Measurements from ENCODE around the gene C1QTNF8. TPM values are rescaled to one million over a fixed set of nuclear protein-coding genes. Genes with fewer than 3 reads are reported as not detected.

Gene C1QTNF8
- polyA plus RNA-seq, 1 donor = not detected

DNA sequence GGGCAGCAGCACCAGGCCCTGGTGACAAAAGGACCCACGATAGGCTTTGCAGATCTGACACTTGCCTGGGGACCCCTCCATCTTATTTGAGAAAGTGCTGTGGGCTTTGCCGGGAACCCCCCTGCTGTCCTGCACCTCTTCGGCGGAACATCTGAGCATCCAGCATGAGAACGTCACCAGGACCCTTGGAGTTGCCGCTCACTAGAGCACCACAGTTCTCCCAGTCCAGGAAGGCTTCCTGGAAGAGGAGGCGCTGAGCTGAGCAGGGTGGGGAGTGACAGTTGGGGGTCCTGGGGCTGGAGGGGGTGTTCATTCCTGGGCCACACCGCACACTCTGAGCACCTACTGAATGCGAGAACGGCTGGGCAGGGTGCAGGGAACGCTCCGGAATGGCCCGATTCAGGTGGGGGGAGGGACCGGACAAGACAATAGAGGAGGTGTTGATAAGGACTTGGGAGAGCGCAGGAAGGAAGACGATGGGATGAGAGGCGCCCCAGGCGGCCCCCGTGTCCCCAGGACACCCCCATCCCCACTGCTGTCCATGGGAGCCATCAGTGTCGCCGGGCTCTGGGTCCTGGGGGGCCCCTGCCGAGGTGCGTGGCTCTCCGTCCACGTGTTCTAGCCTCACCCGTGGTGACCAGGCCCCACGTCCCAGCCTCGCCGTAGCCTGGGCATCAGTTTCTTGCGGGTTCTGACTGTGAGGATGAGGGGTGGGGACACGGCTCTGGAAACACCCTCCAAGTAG lies 32.1 kb upstream of the C1QTNF8 start:
- no peak for DNase-seq

GRCh38 chr16:1127101-1127500 lies 31.1 kb upstream of the C1QTNF8 start:
- DNase-seq = no peak

DNA sequence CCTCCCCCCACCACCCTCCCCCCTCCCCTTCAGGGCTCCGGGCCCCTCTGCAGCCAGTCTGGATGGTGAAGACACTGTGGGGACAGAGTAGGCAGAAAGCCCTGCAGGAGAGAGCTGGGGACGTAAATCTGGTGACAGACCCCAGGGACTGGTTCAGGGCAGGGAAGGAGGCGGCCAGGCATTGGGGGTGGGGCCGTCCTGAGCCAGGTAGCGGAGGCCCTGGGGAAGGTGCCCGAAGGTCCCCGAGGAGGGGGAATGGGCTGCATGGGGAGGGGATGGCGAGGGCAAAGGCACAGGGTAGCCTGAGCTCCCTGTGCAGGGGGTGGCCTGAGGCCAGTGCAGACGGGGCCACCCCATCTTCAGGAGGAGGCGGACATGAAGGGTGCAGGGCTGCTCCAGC lies 30.5 kb upstream of the C1QTNF8 start:
- DNase-seq = no peak

GRCh38 chr16:1126044-1126443 lies 30.0 kb upstream of the C1QTNF8 start:
- DNase-seq = no peak

GRCh38 chr16:1125471-1125870 lies 29.4 kb upstream of the C1QTNF8 start:
- peak; percentile 78 for DNase-seq

DNA sequence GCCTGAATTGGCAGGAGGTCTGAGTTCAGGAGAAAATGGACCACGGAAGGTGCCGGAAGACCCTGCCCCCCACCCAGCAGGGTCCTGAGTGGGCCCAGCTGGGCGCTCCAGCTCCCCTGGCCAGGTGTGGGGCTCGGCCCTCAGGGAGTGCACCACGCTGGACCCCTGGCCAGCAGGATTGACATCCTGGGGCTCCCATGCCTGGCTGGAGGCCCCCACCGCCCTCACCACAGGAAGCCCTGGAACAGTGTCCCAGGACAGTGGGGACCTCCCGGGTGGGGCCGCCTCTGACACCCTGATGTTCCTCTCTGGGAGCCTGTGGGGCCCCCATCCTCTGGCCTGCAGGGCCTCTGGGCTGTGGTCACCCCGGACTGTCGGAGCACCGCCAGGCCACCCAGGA lies 28.8 kb upstream of the C1QTNF8 start:
- DNase-seq = no peak

DNA sequence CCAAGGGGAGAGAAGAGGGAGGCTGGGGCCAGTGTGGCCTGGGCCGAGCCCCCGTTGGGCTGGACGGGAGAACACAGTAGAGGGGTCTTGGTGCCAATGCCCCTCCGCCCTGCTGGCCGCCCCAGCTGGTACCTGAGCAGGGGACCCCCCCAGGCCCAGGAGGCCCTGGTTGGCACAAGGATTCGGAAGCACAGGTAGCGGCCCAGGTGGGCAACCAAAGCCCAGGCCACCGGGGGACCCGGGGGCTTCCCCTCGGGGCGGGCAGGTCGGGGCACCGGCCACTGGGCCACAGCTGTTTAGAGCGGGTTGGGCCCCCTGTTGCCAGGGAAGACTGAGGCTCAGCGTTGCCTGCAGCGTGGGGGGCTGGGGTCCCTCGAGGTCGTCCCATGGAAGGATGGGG lies 28.2 kb upstream of the C1QTNF8 start:
- DNase-seq = no peak

DNA sequence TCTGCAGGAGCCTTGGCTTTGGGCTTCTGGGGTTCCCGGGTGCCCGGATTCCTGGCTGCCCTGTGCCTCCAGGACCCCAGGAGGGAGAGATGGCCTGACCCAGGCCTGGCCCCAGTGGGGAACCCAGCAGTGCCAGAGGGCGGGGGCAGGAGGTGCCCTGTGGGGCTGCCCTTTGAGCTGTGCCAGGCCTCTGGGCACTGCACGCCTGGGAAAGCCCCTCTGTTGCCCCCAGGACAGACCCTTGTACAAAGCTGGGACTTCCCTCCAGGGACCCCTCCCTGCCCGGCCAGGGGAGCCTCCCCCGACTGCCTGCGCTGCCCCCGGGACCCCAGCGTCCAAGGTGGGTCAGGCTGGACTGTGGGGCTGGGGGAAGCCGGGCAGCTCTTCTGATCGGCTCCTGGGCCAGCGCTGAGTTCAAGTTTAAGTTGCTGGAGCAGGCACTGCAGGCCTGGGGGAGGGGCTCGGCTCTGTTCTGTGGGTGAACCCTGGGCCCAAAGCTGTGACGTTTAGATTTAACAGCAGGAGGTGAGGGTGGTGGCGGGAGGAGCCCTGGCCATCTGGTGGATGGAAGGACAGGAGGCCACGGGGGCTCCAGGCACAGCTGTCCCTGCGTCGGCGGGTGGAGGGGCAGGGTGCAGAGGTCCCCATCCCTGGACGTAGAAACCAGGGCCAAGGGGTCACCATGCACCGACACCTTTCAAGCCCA lies 27.6 kb upstream of the C1QTNF8 start:
- no peak for DNase-seq

DNA sequence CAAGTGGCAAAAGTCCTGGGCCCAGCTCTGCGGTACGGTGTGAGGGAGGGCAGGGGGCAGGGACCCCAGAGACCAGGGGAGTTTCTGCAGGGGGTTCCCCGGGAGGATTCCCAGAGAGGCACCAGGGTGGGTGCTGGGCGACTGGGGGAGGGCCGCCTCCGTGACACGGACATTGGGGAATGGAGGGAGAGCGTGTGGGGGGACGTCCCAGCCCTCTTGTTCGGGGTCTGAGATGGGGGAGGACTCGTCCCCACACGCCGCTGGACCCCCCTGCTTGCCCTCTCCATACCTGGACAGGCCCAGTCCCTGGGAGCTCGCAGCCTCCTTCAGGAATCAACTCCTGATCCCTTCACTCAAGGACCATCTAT lies 26.3 kb upstream of the C1QTNF8 start:
- no peak for DNase-seq

GRCh38 chr16:1121601-1122397 lies 25.8 kb upstream of the C1QTNF8 start:
- DNase-seq = no peak

DNA sequence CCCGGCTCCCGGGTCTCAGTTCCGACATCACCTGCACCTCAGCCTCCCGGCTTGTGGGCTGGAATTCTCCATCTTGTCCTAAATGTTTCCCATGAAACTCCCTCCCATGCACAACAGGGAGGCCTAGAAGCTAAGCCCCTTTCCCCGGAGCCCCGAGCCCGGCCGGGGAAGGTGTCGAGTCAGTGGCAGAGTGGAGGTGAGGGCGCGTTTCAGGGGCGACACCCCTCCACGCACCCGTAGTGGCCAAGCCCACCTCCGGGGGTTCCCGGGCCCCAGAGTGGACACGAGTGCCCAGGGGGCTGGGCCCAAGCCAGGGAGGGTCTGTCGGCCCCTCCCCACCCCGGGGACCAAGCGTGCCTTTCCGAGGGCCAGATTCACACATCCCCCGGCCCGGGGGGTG lies 25.0 kb upstream of the C1QTNF8 start:
- DNase-seq = no peak

GRCh38 chr16:1120577-1120941 lies 24.5 kb upstream of the C1QTNF8 start:
- no peak for DNase-seq

- DNase-seq = no peak
Observed at GRCh38 chr16:1119766-1120576, 23.9 kb upstream of the C1QTNF8 start.

GRCh38 chr16:1119129-1119528 lies 23.1 kb upstream of the C1QTNF8 start:
- DNase-seq = no peak

DNA sequence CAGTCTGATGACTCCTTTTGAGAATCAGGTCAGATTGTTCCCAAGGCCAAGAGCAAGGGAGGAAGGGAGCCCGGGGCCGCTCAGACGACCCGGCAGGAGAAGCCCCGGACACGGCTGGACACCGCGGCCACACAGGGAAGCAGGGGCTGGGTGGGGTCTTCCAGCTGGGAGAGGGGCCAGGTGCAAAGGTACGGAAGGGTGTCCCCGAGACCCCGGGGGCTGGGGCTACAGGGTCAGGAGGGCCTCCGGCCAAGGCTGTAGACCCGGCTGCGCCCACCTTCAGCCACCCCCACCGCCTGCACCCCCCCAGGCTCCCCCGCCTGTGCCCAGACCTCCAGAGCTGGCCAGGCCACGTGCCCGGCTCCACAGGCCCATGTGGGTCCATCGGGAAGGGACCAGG lies 21.9 kb upstream of the C1QTNF8 start:
- DNase-seq = no peak

- no peak for DNase-seq
Observed at GRCh38 chr16:1117176-1117900, 21.3 kb upstream of the C1QTNF8 start.

DNA sequence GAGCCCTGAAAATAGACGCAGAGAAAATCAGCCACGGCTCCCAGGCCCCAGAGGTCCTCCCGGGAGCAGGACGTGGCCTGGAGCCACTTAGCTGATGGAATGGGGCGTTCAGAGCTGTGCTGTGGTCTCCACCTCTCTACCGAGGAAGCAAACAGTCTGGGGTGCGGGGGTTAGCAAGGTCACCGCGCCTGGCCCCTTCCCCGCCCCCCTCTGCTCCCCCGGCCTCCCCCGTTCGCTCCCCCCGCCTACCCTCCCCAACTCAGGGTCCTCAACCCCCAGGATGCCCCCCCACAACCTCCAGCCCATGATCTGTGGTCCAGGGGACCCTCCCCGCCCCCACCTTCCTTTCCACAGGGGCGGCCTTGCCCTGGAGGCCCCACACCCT lies 20.6 kb upstream of the C1QTNF8 start:
- DNase-seq = no peak

GRCh38 chr16:1113889-1114526 lies 18.0 kb upstream of the C1QTNF8 start:
- DNase-seq = no peak

DNA sequence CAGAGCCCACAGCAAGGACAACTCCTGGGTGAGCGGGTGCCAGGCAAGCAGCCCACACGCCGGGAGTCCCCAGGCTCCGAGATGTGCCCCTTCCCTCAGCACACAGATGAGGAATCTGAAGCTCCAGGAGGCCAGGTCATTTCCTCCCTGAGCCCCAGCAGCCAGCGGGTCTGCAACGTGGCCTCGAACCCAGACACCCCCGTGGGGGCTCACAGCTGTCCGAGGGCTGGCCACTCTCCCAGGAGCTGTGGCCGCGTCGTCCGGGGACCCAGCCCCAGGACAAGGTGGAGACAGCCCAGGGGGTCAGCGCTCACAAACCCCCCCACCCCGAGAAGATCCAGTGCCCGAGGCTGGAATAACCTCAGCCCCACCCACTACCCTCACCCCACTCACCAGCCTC lies 17.4 kb upstream of the C1QTNF8 start:
- DNase-seq = no peak

DNA sequence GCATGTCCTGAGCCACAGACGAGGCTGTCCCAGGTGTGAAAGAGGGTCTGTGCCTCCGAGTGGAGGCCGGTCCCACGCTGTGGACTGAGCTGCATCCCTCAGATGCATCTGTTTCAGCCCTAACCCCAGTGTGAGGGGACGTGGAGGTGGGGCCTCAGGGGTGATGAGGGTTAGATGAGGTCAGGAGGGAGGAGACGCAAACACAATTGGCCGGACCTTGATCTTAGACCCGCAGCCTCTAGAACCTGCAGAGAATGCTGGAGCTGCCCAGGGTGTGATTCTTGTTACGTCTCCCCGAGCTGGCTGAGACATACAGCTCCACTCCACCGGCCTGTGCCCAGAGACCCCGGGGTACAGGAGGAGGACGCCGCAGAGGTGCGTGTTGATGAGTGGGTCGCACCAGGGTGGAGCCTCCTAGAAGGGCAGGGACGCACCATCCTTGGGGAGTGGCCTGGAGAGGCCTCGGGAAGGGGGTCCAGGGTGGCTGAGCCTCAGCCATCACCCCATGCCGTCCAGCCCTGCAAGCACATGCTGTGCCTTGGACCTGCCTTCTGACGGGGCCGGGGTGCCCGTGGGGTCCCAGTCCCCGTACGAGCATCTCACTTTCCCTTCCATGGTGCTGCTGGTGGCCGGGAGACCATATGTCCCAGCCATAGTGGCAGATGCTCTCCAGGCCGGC lies 16.6 kb upstream of the C1QTNF8 start:
- DNase-seq = no peak

DNA sequence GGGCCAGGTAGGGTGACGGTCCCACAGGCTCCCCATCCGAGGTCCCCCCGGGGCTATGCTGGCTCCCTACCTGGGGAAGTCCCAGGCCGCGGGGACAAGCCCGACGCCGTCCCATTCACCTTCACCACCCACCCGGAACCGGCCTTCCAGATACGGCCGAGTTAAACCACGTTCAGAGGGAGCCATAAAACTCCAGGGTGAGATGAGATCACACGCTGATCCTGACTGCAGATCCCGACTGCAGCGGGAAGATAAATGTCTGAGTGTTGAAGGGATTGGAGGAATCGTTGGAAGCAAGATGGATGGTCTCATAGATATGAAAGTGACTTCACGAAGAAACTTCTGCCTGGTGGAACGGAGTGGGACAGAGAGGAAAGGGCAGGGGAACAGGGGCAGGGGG lies 13.6 kb upstream of the C1QTNF8 start:
- no peak for DNase-seq

All from left kidney (tissue), 2 donors.